GM18502 (cell line): ENCODE measurements around the gene CEP126.
"Not testable (repeated sequence)": the region's sequence is repeated elsewhere in the genome, so short reads cannot be mapped to it uniquely, and the experiment has no call there.

Experiments
- ATAC-seq: cut with Tn5 transposase; IDR thresholded peaks from one replicate; pipeline ENCODE4 v1.9.1; 2021; ENCODE audit warnings: mild to moderate bottlenecking; ENCODE audit not compliant: unreplicated experiment, poor library complexity

CEP126 gene

GRCh38 chr11:101920992-101921391 is 6.2 kb downstream of the CEP126 start:
- ATAC-seq: no peak

- ATAC-seq: no peak
These were observed 8.7 kb downstream of the CEP126 start for GRCh38 chr11:101923554-101923953.

GRCh38 chr11:101929294-101929915 is 14.6 kb downstream of the CEP126 start:
- ATAC-seq: no peak

- no peak for ATAC-seq
These were observed 16.9 kb downstream of the CEP126 start for GRCh38 chr11:101931692-101932091.

GRCh38 chr11:101940901-101941520 is 26.2 kb downstream of the CEP126 start:
- ATAC-seq: no peak

- no peak for ATAC-seq
These were observed 30.1 kb downstream of the CEP126 start for GRCh38 chr11:101944923-101945322.

GRCh38 chr11:101945448-101945847 is 30.6 kb downstream of the CEP126 start:
- ATAC-seq: no peak

- ATAC-seq: no peak
These were observed 34.9 kb downstream of the CEP126 start for GRCh38 chr11:101949680-101950220.

- ATAC-seq: no peak
These were observed 40.5 kb downstream of the CEP126 start for GRCh38 chr11:101955278-101955677.

- no peak for ATAC-seq
These were observed 40.9 kb downstream of the CEP126 start for GRCh38 chr11:101955701-101956100.

GRCh38 chr11:101960231-101960630 is 45.4 kb downstream of the CEP126 start:
- ATAC-seq: no peak

- ATAC-seq: not testable (repeated sequence)
These were observed 49.4 kb downstream of the CEP126 start for GRCh38 chr11:101964200-101964599.

- no peak for ATAC-seq
These were observed 59.4 kb downstream of the CEP126 start for GRCh38 chr11:101974255-101974654.

GRCh38 chr11:101974771-101975170 is 60.0 kb downstream of the CEP126 start:
- ATAC-seq: no peak

- no peak for ATAC-seq
These were observed 60.9 kb downstream of the CEP126 start for GRCh38 chr11:101975734-101976133.

GRCh38 chr11:101987370-101987769 is 72.6 kb downstream of the CEP126 start:
- no peak for ATAC-seq

- ATAC-seq: no peak
These were observed 78.4 kb downstream of the CEP126 start for GRCh38 chr11:101993172-101993571.

GRCh38 chr11:101994052-101994469 is 79.3 kb downstream of the CEP126 start:
- ATAC-seq: not testable (repeated sequence)

GRCh38 chr11:101996111-101996510 is 81.3 kb downstream of the CEP126 start:
- ATAC-seq: no peak

GRCh38 chr11:102001657-102002338 is 87.0 kb downstream of the CEP126 start:
- no peak for ATAC-seq

- no peak for ATAC-seq
These were observed 89.4 kb downstream of the CEP126 start for GRCh38 chr11:102004220-102004619.
